Measurements from ENCODE around the gene MROH7. TPM values are rescaled to one million over a fixed set of nuclear protein-coding genes. Genes with fewer than 3 reads are reported as not detected.

Gene MROH7
- total and polyA plus RNA-seq, 2 of the 13 experiments (the other 11 are each of a cell fraction or from before 2014, with no cell fraction given), result 0.09 TPM

DNA sequence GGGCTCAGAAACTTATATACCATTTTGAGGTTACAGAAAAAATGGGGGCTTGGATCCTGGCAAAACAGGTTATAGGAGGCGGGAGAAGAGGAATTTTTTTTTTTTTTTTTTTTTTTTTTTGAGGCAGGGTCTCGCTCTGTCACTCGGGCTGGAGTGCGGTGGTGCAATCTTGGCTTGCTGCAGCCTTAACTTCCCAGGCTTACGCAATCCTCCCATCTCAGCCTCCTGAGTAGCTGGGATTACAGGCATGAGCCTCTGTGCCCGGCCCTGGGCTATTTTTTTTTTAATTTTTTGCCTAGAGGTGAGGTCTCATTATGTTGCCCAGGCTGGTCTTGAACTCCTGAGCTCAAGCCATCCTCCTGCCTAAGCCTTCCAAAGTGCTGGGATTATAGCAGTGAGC lies 24.7 kb downstream of the MROH7 start:
- ChIA-PET POLR2A (no interaction called here), CTCF (ENCODE audit: low intra/inter-chr PET ratio, low total read pairs) (no interaction called here)
- no peaks in the 10 kb centered on the region for H3K4me1 ChIP-seq (ENCODE audit: insufficient read depth, low read length)
- H2AFZ ChIP-seq (ENCODE audit: low read length), result no peak overlapping the region
- H4K20me1 ChIP-seq (ENCODE audit: insufficient read depth, low read length), result no peaks in the 10 kb centered on the region
- BruUV-seq (replicated peaks), result no TSS peak
- DNase-seq (ENCODE audit: low spot score) (no peak), ATAC-seq (no peak), FAIRE-seq (no peak)
- intact Hi-C loops (cut with micrococcal nuclease; ENCODE audit: unreplicated experiment), result no loop called here
- in situ Hi-C loops (cut with HindIII; ENCODE audit: extremely low pct_ligation_motif_present, low pct_unique_long_range_greater_than_20kb), result no loop called here
- no peak for TF ChIP-seq TOPORS (CRISPR knock-in tag; IDR thresholded peaks at IDR 0.05)
- TF ChIP-seq PRPF4 (IDR thresholded peaks at IDR 0.05; ENCODE audit: low read depth, low read length, poor library complexity, severe bottlenecking), result no peak
- TF ChIP-seq CEBPB (IDR thresholded peaks at IDR 0.05; ENCODE audit: borderline replicate concordance, low read depth, low read length), result peak; percentile 64; the same call in 1 of the 2 replicates
- no peak for TF ChIP-seq ZNF660 (CRISPR knock-in tag; IDR thresholded peaks at IDR 0.05; ENCODE audit: borderline replicate concordance, low read depth)
- TF ChIP-seq CEBPG (CRISPR knock-in tag; IDR thresholded peaks at IDR 0.05), result 0 out of 2 replicates have a peak, but pooled peaks have one; percentile 38
- TF ChIP-seq, protein P1, sequence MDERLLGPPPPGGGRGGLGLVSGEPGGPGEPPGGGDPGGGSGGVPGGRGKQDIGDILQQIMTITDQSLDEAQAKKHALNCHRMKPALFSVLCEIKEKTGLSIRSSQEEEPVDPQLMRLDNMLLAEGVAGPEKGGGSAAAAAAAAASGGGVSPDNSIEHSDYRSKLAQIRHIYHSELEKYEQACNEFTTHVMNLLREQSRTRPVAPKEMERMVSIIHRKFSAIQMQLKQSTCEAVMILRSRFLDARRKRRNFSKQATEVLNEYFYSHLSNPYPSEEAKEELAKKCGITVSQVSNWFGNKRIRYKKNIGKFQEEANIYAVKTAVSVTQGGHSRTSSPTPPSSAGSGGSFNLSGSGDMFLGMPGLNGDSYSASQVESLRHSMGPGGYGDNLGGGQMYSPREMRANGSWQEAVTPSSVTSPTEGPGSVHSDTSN (CRISPR knock-in tag; IDR thresholded peaks at IDR 0.05), result no peak
- no peak overlapping the region for H3K4me2 ChIP-seq (ENCODE audit: low read depth, low read length)
- H3K4me3 ChIP-seq (replicated peaks in 1 of 3; ENCODE audit: insufficient read depth in 1 of 3, low read depth in 2 of 3, low read length in 3 of 3), result no peak overlapping the region
- no peak overlapping the region for H3K27ac ChIP-seq (ENCODE audit: extremely low read length, insufficient read depth, low read length)
- WGBS (ENCODE audit: low lambda C conversion rate), result 29% methylated on average over 6 of the region's 6 CpGs
- peaks cover 4% of the 10 kb centered on the region; the same call in 1 of the 2 replicates for H3K9me3 ChIP-seq (ENCODE audit: low read length)
- no peak overlapping the region for H3K9ac ChIP-seq (ENCODE audit: insufficient read depth, low read depth, low read length)
- no peaks in the 10 kb centered on the region; a peak in 2 of 5 replicates for H3K27me3 ChIP-seq (ENCODE audit: control insufficient read depth in 1 of 2, insufficient read depth in 2 of 2, low read length in 2 of 2)
- no peaks in the 10 kb centered on the region for H3K36me3 ChIP-seq (replicated peaks in 1 of 2; ENCODE audit: control insufficient read depth in 1 of 2, insufficient read depth in 2 of 2, low read length in 2 of 2)
- H3K79me2 ChIP-seq (ENCODE audit: insufficient read depth, low read length), result no peaks in the 10 kb centered on the region

DNA sequence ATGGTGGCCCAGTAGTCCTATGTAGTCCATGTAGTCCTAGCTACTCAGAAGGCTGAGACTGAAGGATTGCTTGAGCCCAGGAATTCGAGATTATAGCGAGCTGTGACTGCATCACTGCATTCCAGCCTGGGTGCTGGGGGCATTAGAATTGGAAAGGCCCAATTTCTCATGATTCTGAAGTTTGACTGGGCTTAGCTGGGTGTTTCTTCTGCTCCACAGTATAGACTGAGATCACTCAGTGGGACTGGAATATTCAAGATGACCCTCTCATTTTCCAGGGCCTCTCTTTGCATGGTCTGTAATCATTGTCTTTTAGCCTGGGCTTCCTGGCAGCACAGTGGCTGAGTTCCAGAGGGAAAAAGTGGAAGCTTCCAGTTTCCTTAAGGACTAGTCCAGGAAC lies 26.2 kb downstream of the MROH7 start:
- no peak overlapping the region for H3K4me3 ChIP-seq (replicated peaks in 1 of 3; ENCODE audit: insufficient read depth in 1 of 3, low read depth in 2 of 3, low read length in 3 of 3)
- intact Hi-C loops (cut with micrococcal nuclease; ENCODE audit: unreplicated experiment) (no loop called here), in situ Hi-C loops (cut with HindIII; ENCODE audit: extremely low pct_ligation_motif_present, low pct_unique_long_range_greater_than_20kb) (no loop called here)
- H3K4me2 ChIP-seq (ENCODE audit: low read depth, low read length), result no peak overlapping the region
- no TSS peak for BruUV-seq (replicated peaks)
- POLR2A ChIA-PET, result no interaction called here
- H3K4me1 ChIP-seq (ENCODE audit: insufficient read depth, low read length), result no peaks in the 10 kb centered on the region
- peaks cover 4% of the 10 kb centered on the region; the same call in 1 of the 2 replicates for H3K9me3 ChIP-seq (ENCODE audit: low read length)
- WGBS (ENCODE audit: low lambda C conversion rate), result 33% methylated on average over 2 of the region's 2 CpGs
- ATAC-seq (no peak), FAIRE-seq (no peak), DNase-seq (ENCODE audit: low spot score) (no peak)
- no peak overlapping the region for H3K9ac ChIP-seq (ENCODE audit: insufficient read depth, low read depth, low read length)
- H4K20me1 ChIP-seq (ENCODE audit: insufficient read depth, low read length), result no peaks in the 10 kb centered on the region
- no peak overlapping the region for H3K27ac ChIP-seq (ENCODE audit: extremely low read length, insufficient read depth, low read length)
- H3K36me3 ChIP-seq (replicated peaks in 1 of 2; ENCODE audit: control insufficient read depth in 1 of 2, insufficient read depth in 2 of 2, low read length in 2 of 2), result no peaks in the 10 kb centered on the region
- H3K79me2 ChIP-seq (ENCODE audit: insufficient read depth, low read length), result no peaks in the 10 kb centered on the region
- CTCF ChIA-PET (ENCODE audit: low intra/inter-chr PET ratio, low total read pairs), result no interaction called here
- no peak overlapping the region for H2AFZ ChIP-seq (ENCODE audit: low read length)
- H3K27me3 ChIP-seq (ENCODE audit: control insufficient read depth in 1 of 2, insufficient read depth in 2 of 2, low read length in 2 of 2), result no peaks in the 10 kb centered on the region; a peak in 2 of 5 replicates
- TF ChIP-seq ZNF331 (CRISPR knock-in tag; IDR thresholded peaks at IDR 0.05) (peak; percentile 98), ZNF20 (CRISPR knock-in tag; IDR thresholded peaks at IDR 0.05) (no peak)

All from HepG2 (cell line).